GM18868 (cell line): Measurements from ENCODE around the gene ENTHD1.
A peak's percentile ranks its signal among the peaks of the same experiment; 100 is the strongest.

Experiments
- ATAC-seq: cut with Tn5 transposase; IDR thresholded peaks from one replicate; pipeline ENCODE4 v1.9.1; 2021; ENCODE audit warnings: mild to moderate bottlenecking, moderate library complexity; ENCODE audit not compliant: unreplicated experiment

Gene ENTHD1

DNA sequence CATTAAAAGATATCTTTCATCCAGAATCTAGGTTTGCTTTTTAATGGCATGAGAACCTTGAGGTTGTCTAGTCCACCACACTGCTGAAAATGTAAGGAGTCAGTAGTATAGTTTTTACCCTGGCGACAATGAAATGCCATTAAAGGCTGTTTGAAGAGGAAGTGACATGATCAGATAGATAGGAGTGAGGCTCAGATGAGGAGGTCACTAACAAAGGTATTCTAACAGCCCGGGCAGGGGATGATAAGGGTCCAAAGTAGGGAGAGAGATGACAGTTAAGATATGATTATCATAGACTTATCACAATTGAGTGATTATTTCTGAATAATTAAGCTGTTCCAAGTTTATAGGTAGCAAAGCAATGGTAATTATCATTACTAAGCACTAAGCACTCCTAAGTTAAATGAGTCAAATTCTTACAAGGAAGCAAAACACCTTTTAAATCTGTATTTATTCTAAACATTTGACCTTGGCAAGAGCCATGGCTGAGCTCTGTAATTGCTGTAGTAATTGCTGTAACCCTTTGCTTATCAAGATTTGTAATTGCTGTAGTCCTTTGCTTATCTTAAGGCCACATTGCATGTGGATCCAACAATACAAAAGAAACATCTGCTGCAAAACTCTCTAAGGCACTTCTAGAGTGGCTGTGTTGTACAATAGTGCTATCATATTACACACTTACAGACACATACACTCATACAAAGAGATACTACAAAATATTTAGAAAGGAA is 92.6 kb downstream of the ENTHD1 start:
- no peak for ATAC-seq

DNA sequence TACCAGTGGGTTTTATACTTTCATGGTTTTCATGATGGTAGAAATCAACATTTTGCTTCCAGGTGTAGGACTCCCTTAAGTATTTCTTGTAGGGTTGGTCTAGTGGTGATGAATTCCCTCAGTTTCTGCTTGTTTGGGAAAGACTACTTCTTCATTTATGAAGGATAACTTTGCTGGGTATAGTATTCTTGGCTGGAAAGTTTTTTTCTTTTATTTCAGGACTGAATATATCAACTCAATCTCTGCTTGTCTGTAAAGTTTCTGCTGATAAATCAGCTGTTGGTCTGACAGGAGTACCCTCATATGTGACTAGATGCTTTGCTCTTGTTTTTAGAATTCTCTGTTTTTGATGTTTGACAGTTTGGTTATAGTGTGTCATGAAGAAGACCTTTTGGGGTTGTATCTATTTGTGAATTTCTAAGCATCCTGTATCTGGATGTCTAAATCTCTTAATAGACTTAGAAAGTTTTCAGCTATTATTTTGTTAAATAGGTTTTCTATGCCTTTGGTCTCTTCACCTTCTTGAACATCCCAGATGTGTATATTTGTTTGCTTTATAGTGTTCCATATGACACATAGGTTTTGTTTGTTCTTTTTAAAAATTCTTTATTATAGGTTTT is 95.9 kb downstream of the ENTHD1 start:
- ATAC-seq, result no peak

DNA sequence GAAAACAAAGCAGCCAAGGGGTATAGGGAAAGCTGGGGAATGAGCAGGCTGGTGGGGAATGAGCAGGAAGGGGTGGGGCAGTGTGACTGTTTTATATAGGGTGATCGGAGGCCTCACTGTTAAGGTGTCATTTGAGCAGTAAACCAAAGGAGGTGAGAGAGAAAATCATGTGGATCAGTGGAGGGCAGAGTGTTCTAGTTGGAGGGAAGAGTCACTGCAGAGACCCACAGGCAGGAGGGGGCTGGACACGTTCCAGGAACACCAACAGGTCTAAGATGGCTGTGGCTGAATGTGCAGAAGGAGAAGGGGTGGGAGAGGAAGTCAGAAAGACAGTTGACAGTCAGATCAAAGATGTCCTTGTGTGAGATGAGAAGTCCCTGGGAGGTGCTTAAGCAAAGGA is 103.8 kb downstream of the ENTHD1 start:
- ATAC-seq, result no peak

DNA sequence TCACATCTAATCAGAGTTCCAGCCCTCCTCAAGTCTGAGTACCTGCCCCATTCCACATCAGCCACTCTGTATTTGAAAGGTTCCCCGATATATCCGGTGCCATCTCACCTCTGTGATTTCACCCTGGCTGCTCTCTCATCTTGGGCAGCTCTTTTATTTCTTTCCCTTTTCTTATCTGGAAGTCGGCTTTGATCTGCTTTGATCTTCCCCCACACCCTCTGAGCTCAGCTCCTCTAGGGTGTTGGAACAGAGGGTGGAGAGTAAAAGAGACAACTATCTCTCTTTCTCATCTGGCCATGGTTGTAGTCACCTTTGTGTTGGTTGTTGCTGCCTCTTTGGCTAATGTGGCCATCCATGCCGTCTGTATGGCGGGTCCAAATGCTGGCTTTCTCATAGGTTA is 108.3 kb downstream of the ENTHD1 start:
- no peak for ATAC-seq

DNA sequence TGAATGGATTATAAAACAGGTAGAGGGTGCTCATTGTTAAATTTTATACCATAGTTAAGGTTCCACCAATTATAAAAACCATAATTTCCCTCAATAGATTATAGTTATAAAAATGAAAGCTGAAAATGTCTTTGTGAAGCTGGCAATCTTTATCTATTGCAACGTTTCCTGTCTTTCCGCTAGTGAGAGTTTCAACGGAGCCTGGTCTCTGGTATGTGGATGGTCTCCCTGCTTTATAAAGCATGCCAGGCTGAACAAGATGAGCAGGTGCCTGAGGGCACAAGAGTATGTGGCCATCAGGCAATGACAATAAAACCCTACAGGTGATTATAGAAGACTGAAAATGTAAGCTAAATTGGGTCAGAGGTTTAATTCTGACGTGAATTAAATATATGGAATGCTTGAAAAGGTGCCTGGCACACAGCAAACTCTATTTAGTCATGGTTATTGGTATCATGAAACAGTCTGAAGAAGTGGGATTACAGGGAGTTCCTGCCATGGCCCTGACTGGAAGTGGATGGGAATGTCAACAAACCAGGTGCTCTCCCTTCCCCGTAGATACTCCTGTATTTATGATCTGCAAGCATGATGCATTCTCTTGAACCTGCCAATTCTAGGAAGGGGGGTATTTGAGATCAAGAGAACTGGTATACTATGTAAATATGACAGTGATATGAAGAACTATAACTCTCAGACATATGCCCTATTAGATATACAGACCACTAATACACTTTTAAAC is 115.7 kb downstream of the ENTHD1 start:
- no peak for ATAC-seq

DNA sequence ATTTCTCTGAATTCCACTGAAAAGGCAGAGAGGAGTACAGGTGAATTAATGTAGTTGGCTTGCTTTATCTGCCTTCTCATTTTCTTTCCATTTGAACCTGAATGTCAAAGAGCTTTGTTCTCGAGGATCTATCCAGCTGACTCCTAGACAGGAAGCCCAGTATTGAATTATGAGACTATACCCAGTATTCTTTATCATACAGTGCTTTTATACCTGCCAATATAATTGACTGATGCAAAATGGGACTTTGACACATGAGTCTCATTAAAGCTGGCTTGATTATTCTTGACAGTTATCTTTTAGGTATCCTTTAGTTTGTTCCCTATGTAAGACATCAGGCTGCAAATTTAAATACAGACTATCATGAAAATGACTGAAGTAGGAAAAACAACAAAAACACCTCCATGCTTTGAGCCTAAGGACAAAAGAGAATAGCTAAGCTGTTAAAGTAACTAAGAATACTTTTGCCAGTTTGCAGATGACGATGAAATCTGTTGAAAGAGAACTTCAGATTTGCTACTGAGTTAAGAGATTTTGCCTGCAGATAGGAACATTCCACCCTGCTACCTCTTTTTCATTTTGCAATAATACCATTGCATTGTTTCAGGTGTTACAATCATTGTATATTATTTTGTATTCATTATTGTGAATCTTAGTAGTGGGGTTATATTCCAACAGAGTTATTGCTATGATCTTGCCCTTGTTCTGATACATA is 117.1 kb downstream of the ENTHD1 start:
- no peak for ATAC-seq

DNA sequence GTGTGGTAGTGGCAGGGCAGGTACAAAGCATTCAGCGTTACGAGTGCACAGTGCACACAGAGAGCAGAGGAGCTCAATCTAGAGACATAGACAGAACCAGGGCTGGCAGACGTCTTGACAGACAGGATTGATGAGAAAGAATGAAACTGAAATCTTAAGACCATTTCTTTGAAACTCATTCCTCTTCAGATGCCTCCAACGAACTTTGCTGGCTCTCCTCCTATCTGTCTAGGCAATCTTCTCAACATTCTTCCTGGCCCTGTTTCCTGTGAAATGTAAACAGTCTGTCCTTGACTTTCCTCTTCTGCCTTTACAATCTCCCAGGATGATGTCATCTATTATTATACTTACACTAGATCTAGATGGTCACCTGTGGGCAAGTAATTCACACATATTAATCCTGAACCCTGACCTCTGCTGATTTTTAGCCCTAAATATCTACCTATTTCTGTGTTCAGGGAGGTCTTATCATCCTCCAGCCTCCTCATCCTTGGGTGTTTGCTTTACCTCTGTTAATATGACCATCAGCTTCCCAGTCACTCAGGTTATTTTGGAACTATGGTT is 119.5 kb downstream of the ENTHD1 start:
- peak; percentile 72 for ATAC-seq

DNA sequence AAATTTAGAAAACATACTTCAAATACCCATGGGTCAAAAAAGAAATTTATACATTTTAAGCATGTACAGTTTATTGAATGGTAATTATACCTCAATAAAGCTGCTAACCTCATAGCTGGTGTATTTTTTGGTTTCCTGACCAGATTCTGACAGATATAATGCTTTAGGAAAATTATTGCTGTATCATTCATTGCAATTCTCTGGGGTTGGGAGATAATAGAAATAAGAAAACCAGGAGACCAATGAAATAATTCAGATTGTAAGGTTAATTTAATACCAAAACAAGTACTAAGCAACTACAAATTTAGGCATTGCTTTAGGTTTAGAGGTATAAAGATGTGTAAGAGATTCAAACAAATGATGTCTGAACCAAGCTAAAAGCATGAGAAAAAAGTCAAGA is 120.1 kb downstream of the ENTHD1 start:
- no peak for ATAC-seq

DNA sequence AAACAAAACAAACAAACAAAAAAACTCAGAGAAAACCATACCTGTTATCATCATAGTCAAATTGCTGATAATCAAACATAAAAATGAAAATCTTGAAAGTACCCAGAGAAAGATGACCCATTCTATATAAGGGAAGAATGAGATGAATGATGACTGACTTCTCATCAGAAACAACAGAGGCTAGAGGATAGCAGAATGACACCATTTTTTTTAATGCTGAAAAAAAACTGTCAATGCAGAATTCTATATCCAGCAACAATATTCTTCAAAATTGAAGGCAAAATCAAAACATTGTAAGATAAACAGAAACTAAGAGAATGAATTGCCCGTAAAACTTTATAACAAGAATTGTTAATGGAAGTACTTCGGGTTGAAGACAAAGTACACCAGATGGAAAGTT is 122.1 kb downstream of the ENTHD1 start:
- ATAC-seq, result no peak

DNA sequence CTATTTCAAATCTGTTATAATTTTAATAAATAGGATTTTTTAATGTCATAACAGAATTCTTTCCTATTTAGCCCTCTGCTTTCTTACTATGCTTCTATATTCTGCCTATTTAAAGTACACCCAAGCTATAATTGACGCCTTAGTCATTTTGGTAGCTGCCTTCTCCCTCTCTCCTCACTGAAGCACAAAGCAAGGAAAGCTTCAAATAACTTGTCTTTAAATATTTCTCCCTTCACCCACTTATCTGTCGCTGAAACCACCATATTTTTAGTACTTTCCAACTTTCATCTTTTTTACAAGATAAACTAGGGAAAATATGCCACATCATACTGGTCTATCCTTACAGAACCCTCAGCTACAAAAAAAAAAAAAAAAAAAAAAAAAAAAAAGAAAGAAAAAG is 127.9 kb downstream of the ENTHD1 start:
- no peak for ATAC-seq

DNA sequence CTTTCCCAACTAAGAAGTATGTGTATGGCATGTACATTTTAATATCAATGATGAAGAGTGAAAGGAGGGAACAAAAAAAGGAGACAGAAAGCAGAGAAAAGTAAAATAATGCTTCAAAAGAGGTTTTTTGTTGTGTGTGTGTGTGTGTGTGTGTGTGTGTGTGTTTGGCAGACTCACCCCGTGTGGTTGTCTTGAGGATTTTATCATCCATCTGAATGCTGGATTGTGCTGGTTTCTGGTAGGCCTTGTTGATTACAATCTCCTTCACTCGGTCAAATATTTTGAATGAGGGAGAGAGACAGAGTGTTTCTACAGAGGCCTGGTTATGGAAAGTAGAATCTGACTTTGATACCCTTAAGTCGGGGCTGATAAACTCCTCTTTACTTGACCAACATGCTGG is 128.5 kb downstream of the ENTHD1 start:
- no peak for ATAC-seq

DNA sequence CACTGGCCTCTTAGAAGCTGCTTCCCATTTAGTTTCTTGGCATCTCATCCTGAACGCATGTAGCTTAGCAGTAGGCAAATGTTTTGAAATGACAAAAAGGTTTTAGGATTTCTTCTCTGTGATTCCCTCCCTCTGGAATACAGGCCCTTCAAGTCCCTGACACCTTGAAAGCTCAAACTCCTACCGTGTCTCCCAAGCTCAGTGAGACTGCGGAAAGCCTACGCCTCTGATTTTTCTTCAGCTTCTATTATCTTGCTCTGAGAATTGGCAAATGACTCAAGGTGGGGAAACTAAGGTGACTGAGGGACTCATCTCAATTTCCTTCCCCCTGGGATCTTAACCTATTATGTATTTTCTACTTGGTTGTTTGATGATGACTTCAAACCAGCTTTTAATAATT is 130.3 kb downstream of the ENTHD1 start:
- ATAC-seq, result no peak

DNA sequence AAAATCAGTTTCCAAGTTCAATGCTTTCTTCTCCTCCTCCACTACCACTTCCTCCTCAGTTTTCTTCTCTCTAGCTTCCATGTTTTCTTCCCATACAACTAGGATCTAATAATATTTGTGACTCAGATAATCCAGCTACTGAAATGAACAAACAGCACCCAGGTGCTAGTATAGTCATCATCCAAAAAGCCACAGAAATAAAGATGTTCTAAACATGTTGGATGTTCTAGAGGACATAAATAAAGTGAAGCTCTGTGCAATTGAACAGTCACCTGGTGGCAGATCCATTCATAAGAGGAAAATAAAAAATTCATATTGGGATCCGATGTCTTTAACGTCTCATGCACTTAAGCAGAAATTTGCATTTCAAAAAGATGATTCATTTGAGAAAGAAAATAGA is 142.8 kb downstream of the ENTHD1 start:
- no peak for ATAC-seq

DNA sequence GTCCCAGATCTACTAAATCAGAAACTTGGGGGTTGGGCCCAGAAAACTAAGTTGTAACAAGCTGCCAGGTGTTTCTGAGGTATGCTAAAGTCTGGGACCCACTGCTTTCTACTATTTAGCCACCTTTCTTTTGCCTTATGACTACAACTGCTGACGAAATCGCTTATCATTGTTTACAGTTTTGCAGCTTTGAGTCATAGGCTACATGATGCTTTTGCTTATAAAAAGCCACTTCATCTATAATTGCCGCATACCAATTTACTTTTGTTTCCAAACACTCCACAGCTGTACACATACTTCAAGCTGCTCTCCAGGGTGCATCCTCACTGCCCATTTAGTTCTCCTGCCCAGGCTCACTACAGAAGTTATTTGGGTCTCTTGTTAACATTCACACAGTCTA is 144.7 kb downstream of the ENTHD1 start:
- no peak for ATAC-seq

DNA sequence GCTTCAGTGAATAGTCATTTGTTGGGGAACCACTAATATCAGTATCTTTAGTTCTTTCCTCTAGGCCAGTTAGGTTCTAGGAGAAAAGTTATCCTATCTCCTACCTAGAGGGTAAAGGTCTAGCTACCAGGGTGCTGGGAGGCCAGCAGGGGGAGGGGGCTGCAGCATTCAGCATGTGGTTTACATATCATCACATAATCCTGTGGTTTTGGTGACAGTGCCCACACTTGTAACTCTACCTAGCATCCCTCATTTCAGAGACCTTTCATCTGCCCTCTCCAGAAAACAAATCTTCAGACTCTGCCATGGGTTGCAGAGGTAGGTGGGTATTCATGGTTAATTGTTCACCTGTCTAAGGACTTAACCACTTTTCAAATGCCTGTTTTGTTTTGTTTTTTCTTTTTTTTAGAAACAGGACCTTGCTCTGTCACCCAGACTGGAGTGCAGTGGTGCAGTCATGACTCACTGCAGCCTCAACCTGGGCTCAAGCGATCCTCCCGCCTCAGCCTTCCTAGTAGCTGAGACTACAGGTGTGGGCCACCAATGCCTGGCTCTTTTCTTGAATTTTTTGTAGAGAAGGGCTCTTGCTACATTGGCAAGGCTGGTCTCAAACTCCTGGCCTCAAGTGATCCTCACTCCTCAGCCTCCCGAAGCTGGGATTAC is 146.8 kb downstream of the ENTHD1 start:
- no peak for ATAC-seq

DNA sequence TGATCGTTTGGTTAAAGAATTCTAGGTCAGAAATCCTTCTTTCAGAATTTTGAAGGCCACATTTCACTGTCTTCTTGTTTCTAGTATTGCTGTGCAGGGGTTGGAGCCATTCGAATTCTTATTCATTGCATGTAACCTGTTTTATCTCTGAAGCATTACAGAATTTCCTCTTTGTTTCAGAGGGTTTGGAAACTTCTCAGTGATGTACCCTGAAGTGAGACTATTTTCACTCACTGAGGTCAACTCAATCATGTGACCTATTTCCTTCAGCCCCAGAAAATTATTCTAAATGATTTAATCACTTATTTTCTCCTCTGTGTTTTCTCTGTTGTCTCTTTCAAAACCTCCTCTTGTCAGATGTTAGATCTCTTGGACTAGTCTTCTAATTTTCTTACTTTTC is 147.8 kb downstream of the ENTHD1 start:
- ATAC-seq, result no peak

DNA sequence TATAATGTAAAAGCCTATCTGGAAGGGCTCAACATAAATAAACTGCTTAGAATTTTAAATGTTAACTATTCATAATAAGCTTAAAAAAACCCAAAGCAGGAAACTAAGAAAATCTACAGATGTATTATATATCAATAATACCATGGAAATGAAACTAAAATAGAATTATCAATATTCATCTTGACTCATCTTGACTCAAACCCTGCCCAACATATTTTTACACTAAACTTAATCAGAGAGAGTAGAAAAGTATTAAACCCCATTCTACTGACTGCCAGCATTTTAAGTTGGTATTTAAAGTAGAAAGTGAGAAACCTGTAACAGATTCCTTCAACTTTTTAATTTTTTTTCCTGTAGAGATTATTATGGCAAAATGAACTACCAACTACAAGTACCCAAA is 149.2 kb downstream of the ENTHD1 start:
- no peak for ATAC-seq

DNA sequence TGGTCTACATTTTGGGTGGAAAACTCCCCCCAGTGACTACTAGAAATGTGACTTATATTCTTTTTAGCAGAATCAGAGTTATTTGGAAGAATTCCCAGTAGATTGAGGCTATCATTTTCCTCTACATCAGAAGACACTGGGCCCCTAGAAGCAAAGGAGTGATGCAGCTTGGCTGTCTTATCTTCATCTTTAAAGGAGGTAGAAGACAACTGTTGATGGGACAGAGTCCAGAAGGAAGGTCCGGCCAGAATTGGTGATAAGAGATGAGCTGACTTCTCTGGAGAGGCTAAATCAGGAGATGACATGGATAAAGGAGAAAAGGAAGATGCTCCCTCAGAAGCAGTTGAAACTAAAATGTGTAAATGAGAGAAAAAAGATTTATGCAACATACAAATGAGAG is 149.6 kb downstream of the ENTHD1 start:
- ATAC-seq, result no peak

DNA sequence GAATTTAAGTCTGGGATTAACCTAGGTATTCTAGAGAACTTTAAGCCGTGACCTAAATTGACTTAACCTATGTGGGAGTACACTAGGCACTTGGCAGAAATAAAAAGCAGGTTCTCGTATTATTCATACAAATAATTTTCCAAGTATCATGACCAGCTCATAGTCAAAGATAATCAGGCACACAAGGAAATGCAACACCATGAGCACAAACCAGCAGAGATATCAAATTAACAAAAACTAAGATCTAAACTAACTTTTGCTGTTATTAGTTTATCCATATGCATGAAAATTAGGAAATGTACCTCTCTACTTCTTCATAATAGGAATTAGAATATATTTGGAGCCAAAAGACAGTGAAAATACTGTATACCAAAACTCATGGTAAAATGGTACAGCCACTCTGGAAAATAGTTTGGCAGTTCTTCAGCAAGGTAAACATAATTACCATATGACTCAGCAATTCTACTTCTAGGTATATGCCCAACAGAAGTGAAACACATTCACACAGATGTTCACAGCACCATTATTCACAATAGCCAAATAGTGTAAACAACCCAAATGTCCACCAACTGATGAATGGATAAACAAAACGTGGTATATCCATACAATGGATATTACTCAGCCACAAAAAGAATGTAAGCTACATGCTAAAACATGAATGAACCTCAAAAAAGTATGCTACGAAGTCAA is 154.1 kb downstream of the ENTHD1 start:
- ATAC-seq, result no peak

DNA sequence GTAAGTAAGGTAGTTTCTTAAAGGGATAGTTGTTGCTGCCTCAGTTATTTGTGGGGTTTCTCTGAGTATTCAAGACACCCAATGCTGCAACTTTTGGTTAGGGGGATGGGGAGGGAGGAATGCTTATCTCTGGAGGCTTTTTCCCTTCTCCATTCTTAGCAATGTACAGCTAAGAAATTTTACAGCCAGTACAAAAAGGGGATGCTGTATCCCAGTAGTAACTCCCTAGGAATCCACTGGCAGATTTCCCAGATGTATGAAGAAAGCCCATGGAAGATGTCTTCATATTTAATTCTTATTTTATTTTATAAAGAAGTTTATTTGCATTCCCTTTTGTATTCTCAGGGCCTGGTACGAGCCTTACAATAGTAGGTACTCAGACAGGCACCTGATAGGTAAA is 154.8 kb downstream of the ENTHD1 start:
- no peak for ATAC-seq
